T-helper 22 cell (primary cell): Measurements from ENCODE around the gene FBLN2.

ENCODE experiments used
- DNase-seq: peaks from one replicate; pipeline ENCODE4 v3.0.0-alpha.2; 2020; ENCODE audit warnings: low read depth

Gene FBLN2

GRCh38 chr3:13567684-13568514 lies 19.0 kb downstream of the FBLN2 start:
- no peak for DNase-seq

- DNase-seq: no peak
Observed at GRCh38 chr3:13568515-13569028, 19.6 kb downstream of the FBLN2 start.

GRCh38 chr3:13569201-13569600 lies 20.3 kb downstream of the FBLN2 start:
- DNase-seq: no peak

GRCh38 chr3:13569641-13570390 lies 20.9 kb downstream of the FBLN2 start:
- DNase-seq: no peak

GRCh38 chr3:13570391-13571194 lies 21.7 kb downstream of the FBLN2 start:
- DNase-seq: no peak

GRCh38 chr3:13571264-13571663 lies 22.3 kb downstream of the FBLN2 start:
- no peak for DNase-seq

GRCh38 chr3:13571831-13572750 lies 23.2 kb downstream of the FBLN2 start:
- DNase-seq: no peak

GRCh38 chr3:13572926-13573623 lies 24.1 kb downstream of the FBLN2 start:
- DNase-seq: no peak

- no peak for DNase-seq
Observed at GRCh38 chr3:13574083-13574797, 25.3 kb downstream of the FBLN2 start.

GRCh38 chr3:13574798-13575451 lies 26.0 kb downstream of the FBLN2 start:
- no peak for DNase-seq

- DNase-seq: no peak
Observed at GRCh38 chr3:13575459-13576061, 26.6 kb downstream of the FBLN2 start.

GRCh38 chr3:13577181-13578121 lies 28.5 kb downstream of the FBLN2 start:
- DNase-seq: no peak

GRCh38 chr3:13578251-13578650 lies 29.3 kb downstream of the FBLN2 start:
- DNase-seq: no peak

GRCh38 chr3:13579063-13579462 lies 30.1 kb downstream of the FBLN2 start:
- DNase-seq: no peak

GRCh38 chr3:13580256-13581023 lies 31.5 kb downstream of the FBLN2 start:
- DNase-seq: no peak

GRCh38 chr3:13581485-13582365 lies 32.8 kb downstream of the FBLN2 start:
- DNase-seq: no peak
